Type B pancreatic cell (in vitro differentiated cells): Measurements from ENCODE around the gene ATP13A1. TPM values are rescaled to one million over a fixed set of nuclear protein-coding genes. Genes with fewer than 3 reads are reported as not detected.

ENCODE experiments used
- DNase-seq: peaks from one replicate; pipeline ENCODE4 v3.0.0; 2021; ENCODE audit warnings: mixed read lengths; ENCODE audit not compliant: unreplicated experiment; ENCODE audit errors: extremely low spot score
- H3K27ac Mint-ChIP-seq: 2 replicates; pipeline ENCODE4 v1.8.0; 2021; ENCODE audit warnings: mild to moderate bottlenecking, mixed read lengths
- H3K27me3 Mint-ChIP-seq: 2 replicates; pipeline ENCODE4 v1.8.0; 2021; ENCODE audit warnings: mixed read lengths
- H3K36me3 Mint-ChIP-seq: 2 replicates; pipeline ENCODE4 v1.8.0; 2021; ENCODE audit warnings: mixed read lengths
- H3K4me1 Mint-ChIP-seq: one replicate; pipeline ENCODE4 v1.8.0; 2021; ENCODE audit warnings: mixed read lengths; ENCODE audit not compliant: unreplicated experiment
- H3K4me3 Mint-ChIP-seq: 2 replicates; pipeline ENCODE4 v1.8.0; 2021; ENCODE audit warnings: mild to moderate bottlenecking, mixed read lengths
- H3K9me3 Mint-ChIP-seq: 2 replicates; pipeline ENCODE4 v1.8.0; 2021; ENCODE audit warnings: mixed read lengths
- total RNA-seq: library from RNA; stranded (reverse); gene quantifications from 2 replicates; pipeline ENCODE4 v1.2.1, GENCODE V29; 2021; ENCODE audit warnings: low replicate concordance
- TF ChIP-seq, protein P1 (sequence below): fragments of 200-600 bp; sonication (generic); conservative IDR thresholded peaks from 2 replicates; pipeline ENCODE4 v1.5.0; 2021; ENCODE audit warnings: antibody characterized with exemption, mild to moderate bottlenecking

Gene ATP13A1
- total RNA-seq, 1 donor from 2014 or later: 85.7 TPM

DNA sequence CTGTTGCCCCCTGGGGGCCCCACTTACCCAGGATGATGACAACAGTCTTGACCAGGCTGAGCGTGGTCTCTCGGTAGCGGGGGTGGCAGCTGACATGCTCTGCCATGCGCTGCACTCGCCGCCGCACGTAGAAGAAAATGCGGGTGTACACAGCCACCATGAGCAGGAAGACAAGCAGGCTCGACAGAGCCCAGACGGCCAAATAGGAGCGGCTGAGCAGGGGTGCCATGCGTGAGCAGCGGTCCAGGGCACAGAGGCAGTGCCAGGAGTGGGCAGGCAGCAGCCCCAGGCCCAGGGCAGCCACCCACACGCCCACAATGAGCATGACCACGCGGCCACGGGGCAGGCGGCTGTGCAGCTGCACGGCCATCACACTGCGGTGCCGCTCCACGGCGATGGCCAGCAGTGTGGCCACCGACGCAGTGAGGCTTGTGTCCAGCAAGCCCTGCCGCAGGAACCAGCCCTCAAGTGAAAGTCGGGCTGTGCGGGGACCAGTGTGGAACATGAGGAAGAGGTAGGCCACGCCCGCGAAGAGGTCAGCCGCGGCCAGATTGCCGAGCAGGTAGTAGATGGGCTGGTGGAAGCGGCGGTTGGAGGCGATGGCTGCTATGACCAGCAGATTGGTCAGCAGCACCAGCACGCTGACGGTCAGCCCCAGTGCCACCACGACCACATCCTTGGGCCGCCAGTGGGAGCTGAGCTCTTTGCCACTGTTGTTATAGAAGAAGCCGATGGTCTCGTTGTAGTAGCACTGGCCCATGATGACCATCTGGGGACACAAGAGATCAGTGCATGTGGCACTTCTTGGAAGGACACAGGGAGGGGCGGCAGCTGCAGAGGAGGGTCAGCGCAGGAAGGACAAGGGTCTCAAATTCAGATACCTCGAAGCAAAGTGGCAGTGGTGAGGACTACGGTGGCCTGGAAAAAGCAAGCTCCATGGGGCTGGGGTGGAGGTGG lies 36.7 kb downstream of the ATP13A1 start:
- H3K27ac Mint-ChIP-seq: peak overlapping the region; percentile 97
- peak overlapping the region; percentile 98 for H3K4me3 Mint-ChIP-seq
- no peaks in the 10 kb centered on the region for H3K9me3 Mint-ChIP-seq
- peaks cover 6% of the 10 kb centered on the region for H3K36me3 Mint-ChIP-seq
- H3K4me1 Mint-ChIP-seq: peaks cover 17% of the 10 kb centered on the region
- TF ChIP-seq, protein P1, sequence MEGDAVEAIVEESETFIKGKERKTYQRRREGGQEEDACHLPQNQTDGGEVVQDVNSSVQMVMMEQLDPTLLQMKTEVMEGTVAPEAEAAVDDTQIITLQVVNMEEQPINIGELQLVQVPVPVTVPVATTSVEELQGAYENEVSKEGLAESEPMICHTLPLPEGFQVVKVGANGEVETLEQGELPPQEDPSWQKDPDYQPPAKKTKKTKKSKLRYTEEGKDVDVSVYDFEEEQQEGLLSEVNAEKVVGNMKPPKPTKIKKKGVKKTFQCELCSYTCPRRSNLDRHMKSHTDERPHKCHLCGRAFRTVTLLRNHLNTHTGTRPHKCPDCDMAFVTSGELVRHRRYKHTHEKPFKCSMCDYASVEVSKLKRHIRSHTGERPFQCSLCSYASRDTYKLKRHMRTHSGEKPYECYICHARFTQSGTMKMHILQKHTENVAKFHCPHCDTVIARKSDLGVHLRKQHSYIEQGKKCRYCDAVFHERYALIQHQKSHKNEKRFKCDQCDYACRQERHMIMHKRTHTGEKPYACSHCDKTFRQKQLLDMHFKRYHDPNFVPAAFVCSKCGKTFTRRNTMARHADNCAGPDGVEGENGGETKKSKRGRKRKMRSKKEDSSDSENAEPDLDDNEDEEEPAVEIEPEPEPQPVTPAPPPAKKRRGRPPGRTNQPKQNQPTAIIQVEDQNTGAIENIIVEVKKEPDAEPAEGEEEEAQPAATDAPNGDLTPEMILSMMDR: no peak
- DNase-seq: no peak
- H3K27me3 Mint-ChIP-seq: no peaks in the 10 kb centered on the region

DNA sequence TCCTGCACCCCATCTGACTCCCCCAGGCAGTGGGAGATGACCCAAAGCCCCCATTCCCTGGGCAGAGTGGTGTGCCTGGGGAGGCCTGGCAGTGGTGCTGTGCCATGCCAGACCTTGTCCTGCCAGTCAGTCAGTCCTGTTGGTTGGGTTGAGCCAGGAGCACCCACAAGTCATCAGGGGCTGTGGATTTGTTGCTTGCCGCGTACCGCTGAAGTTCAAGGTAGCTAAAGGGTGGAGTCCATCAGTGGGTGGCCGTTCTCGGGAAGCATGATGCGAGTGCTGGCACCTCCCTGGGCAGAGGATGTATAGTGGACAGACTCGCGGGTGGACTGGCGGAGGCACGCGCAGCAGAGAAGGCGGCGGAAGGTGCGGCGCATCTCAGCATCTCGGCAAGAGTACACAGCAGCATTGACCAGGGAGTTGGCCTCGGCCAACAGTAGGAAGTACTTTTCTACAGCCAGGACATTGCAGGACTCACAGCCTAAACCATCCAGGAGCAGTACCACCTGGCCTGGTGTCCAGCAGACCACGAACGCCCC lies 39.4 kb downstream of the ATP13A1 start:
- peaks cover 27% of the 10 kb centered on the region for H3K4me1 Mint-ChIP-seq
- no peak overlapping the region for H3K4me3 Mint-ChIP-seq
- H3K9me3 Mint-ChIP-seq: no peaks in the 10 kb centered on the region
- H3K27me3 Mint-ChIP-seq: no peaks in the 10 kb centered on the region
- peaks cover 6% of the 10 kb centered on the region for H3K36me3 Mint-ChIP-seq
- TF ChIP-seq, protein P1: no peak
- H3K27ac Mint-ChIP-seq: no peak overlapping the region
- DNase-seq: no peak

DNA sequence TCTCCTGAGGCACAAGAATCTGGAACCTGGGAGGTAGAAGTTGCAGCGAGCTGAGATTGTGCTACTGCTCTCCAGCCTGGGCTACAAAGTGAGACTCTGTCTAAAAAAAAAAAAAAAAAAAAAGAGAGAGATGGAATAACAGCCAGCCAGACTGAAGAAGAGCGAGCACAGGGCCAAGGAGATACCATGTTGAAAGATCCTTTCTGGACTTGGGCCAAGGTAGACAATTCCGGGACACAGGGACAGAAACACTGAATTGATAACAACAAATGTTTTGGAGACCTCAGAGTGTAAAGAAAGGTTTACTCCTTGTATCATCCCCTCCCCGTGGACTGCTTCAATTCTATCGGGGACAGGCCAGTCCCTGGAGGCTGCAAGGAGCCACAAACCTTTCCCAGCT lies 40.1 kb downstream of the ATP13A1 start:
- no peak overlapping the region for H3K27ac Mint-ChIP-seq
- H3K27me3 Mint-ChIP-seq: no peaks in the 10 kb centered on the region

DNA sequence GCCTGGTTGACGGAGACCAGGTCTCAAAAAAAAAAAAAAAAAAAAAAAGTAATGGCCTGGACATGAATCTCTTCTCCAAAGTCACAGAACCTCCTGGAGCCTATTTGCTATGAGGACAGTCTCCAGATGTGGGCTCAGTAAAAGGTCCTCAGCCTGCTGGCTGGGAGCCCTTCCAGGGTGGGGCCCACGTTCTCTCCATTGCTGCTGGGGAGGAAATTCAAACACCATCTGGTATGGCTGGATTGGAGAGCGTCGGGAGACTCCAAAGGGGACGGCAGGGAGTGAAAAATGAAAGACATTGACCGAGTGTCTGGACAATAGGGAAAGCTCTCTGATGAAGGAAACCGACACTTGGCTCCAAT lies 43.6 kb downstream of the ATP13A1 start:
- TF ChIP-seq, protein P1: no peak
- Mint-ChIP-seq H3K27me3 (no peaks in the 10 kb centered on the region), H3K36me3 (no peaks in the 10 kb centered on the region), H3K9me3 (no peaks in the 10 kb centered on the region), H3K4me3 (peak overlapping the region; percentile 28), H3K27ac (no peak overlapping the region), H3K4me1 (peaks cover 26% of the 10 kb centered on the region)
- DNase-seq: no peak

More for the DNA sequence above, 40.1 kb downstream of the ATP13A1 start:
- no peak for DNase-seq
- Mint-ChIP-seq H3K4me1 (peaks cover 29% of the 10 kb centered on the region), H3K36me3 (peaks cover 6% of the 10 kb centered on the region), H3K9me3 (no peaks in the 10 kb centered on the region), H3K4me3 (no peak overlapping the region)
- TF ChIP-seq, protein P1: no peak

DNA sequence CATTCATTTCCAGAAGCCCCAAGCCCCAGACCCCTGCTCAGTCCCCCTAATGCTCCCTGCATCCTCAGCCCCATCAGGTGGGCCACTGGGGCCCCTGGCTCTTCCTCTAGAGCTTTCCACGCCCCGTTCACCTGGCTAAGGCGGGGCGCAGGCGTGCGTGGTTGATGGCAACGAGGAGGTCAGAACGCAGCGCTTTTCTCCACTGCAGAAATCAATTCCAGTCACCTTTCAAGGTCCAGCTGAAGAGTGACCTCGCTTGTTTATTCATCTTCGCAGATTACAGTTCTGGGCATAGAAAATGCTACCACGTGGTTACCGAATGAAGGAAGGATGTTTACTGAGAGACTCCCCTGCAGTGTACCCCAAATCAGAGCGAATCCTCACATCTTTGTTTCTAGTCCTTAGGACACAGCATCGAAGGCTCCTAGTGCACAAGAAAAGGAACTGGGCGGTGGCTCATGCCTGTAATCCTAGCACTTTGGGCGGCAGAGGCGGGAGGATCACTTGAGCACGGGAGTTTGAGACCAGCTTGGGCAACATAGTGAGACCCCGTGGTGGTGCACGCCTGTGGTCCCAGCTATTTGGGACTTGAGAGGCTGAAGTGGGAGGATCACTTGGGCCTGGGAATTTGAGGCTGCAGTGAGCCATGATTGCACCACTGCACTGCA lies 44.2 kb downstream of the ATP13A1 start:
- no peak for DNase-seq
- TF ChIP-seq, protein P1: no peak

More for the DNA sequence above, 44.2 kb downstream of the ATP13A1 start:
- H3K9me3 Mint-ChIP-seq: no peaks in the 10 kb centered on the region
- no peaks in the 10 kb centered on the region for H3K36me3 Mint-ChIP-seq
- peaks cover 26% of the 10 kb centered on the region for H3K4me1 Mint-ChIP-seq
- peak overlapping the region; percentile 79 for H3K27ac Mint-ChIP-seq
- H3K27me3 Mint-ChIP-seq: no peaks in the 10 kb centered on the region
- H3K4me3 Mint-ChIP-seq: peak overlapping the region; percentile 91
